HG02588 (cell line): Measurements from ENCODE around the gene CLHC1.
"Not testable (repeated sequence)": the region's sequence is repeated elsewhere in the genome, so short reads cannot be mapped to it uniquely, and the experiment has no call there.

Source experiments
- ATAC-seq: cut with Tn5 transposase; IDR thresholded peaks from one replicate; pipeline ENCODE4 v1.9.1; 2021; ENCODE audit warnings: mild to moderate bottlenecking, moderate library complexity; ENCODE audit not compliant: unreplicated experiment

The CLHC1 gene

DNA sequence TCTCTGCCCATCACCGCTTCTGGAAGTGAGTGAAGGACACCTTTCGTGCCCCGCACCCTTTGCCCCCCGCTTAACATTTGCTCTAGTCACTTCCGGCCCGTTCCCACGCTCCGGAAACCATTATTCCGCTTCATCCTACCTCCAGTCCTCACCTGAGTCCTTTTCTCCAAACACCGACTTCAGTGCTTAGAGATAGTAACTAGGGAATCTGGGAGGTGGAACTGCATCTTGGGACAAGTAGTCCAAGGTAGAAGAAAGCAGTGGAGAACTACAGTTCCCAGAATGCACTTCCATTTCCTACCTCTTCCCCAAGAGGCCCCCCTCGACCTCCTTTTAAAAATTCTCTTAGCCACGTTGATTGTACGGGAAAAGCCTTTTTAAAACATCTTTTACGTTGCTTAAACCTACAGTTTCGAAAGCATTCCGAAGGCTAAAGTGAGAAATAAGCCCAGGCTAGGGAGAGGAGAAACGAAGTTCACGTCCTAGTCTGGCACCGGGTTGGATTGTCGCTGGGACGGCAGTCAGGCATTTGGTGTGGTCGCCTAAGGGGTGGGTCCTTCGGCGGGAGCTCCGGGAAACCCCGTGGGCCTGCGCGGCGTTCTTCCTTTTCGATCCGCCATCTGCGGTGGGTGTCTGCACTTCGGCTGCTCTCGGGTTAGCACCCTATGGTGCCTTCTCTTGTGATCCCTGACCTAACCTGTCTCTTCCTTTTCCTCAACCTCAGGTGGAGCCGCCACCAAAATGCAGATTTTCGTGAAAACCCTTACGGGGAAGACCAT is at the start of gene CLHC1, which contains the start of gene RPS27A:
Gene CLHC1 (minus strand): TSS at position 210 of the 779 bp plus-strand sequence. CDS start 9,882 bp downstream, outside the sequence.
Gene RPS27A (plus strand): TSS at position 605 of the 779 bp plus-strand sequence. CDS start 137 bp downstream, at position 742.
- peak; percentile 91 for ATAC-seq

DNA sequence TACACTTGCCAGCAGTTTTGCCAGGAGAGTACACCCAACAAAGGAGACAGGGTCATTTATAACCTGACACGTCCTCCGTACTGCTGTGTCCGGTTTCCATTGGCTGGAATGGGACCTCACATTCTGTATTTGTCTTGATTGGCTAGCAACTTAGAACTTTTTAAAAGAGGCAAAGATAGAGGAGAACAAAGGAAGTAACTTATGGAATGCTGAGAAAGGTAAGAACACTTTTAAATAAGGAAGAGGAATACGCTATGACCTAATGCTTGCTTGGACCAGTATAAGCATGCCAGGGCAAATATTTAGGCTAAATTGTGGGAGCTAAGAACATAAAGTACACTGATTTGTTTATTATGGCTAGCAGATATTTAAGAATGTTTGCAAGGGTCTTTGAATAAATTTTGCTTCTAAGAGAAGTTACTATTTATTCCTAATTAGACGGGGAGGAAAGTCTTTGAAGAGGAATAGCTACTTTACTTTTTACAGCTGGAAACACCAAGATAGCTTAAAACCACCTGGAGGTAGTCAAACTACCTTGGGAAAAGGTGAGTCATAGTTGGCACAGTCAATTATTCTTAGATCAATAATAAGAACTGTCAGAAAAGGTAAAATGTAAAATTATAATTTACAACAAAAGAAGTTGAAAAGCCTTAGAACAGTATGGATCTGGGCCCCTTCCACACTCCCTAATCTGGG is 48.9 kb upstream of the CLHC1 start:
- not testable (repeated sequence) for ATAC-seq

DNA sequence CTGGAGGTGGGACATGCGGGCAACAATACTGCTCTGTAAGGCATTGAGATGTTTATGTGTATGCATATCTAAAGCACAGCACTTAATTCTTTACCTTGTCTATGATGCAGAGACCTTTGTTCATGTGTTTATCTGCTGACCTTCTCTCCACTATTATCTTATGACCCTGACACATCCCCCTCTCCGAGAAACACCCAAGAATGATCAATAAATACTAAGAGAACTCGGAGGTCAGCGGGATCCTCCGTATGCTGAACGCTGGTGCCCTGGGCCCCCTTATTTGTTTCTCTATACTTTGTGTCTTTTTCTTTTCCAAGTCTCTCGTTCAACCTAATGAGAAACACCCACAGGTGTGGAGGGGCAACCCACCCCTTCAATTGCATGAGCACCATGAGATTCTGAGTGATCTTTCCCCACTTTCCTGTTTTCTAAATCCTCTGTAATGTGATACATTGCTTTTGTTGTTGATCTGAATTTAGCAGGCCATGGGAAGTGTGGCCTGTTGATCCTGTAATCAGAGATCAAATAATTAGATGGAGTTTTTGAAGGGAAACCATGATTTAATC is 47.8 kb upstream of the CLHC1 start:
- ATAC-seq = not testable (repeated sequence)

DNA sequence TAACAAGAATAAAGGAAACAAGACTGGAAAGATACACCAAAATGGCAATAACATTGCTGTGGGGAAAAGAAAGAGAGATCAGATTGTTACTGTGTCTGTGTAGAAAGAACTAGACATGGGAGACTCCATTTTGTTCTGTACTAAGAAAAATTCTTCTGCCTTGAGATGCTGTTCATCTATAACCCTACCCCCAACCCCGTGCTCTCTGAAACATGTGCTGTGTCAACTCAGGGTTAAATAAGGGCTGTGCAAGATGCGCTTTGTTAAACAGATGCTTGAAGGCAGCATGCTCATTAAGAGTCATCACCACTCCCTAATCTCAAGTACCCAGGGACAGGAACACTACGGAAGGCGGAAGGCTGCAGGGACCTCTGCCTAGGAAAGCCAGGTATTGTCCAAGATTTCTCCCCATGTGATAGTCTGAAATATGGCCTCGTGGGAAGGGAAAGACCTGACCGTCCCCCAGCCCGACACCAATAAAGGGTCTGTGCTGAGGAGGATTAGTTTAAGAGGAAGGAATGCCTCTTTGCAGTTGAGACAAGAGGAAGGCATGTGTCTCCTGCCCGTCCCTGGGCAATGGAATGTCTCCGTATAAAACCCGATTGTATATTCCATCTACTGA is 47.2 kb upstream of the CLHC1 start:
- ATAC-seq = not testable (repeated sequence)

DNA sequence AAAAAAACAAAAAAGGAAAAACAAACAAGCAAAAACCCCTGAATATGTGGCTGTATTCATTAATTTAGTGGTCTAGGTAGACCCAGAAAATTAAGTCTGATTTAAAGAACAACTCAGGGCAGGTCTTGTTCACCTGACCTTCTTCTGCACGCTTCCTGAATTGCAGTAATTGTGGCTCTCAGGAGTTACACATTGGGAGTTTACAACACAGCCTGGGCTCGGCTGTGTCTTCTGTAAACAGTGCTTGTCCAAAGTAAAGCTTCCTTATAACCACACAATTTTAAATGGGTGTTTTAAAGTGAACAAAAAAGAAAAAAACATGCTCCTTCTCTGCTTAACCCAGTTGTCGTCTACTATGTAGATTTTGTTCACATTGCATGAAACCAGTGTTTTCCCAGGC is 45.2 kb upstream of the CLHC1 start:
- ATAC-seq = no peak

DNA sequence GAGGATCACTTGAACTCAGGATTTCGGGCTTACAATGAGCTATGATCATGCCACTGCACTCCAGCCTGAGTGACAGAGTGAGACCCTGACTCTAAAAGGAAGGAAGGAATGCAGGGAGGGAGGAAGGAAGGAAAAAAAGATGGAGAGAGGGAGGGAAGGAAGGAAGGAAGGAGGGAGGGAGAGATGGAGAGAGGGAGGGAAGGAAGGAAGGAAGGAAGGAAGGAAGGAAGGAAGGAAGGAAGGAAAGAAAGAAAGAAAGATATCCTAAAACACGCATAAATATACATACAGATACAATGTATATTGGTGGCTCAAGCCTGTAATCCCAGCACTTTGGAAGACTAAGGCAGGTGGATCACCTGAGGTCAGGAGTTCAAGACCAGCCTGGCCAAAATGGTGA is 42.3 kb upstream of the CLHC1 start:
- ATAC-seq = not testable (repeated sequence)

DNA sequence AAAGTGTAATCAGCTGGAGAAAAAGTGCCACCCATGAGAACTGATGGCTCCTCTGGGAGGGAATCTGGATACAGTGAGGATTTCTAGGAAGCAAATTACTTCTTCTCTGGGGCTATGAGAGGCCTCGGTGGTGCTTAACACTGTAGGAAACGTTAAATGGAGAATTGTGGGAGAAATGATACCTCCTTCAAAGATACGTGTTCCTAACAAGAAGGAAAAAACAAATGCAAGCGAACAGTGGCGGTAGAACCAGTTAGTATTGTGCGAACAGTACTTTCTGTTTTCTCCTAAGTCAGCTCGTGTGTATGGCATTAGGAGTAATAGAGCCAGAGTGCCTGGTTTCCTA is 37.5 kb upstream of the CLHC1 start:
- no peak for ATAC-seq

DNA sequence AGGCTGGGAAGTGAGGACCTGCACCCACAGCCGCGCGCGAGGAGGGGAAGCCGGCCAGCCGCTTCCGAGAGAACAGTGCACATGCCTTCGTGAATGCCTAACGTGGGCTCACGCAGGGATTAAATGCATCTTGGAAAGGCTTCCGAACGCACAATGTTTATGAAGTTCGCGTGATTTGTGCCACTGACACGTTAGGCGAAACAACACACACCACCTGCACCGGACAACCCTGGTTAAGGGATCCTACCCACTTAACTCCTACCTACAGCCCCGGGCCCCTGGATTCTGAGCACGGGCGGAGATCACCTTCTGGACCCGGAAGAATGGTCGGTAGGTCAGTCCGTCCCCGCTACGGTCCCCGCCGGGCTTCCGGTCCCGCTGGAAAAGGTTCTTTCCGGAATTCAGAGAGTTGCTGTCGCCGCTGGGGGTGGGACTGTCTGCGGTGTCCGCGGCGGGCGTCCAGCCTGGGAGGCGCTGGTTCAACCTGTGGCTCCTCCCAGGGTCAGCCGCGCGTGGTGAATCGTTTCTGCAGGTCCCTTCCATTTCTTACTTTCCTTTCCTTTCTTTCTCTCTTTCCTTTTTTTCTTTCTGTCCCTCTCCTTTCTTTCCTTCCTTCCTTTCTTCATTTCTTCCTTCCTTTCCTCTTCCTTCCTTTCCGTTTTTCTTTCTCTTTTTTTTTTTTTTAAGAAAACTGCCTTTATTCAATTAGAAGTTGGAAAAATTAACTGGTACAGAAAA is 37.0 kb upstream of the CLHC1 start, which contains the start of gene MTIF2:
Gene MTIF2 (minus strand): TSS at position 325 of the 738 bp plus-strand sequence. CDS start 5,373 bp downstream, outside the sequence.
- peak; percentile 97 for ATAC-seq

DNA sequence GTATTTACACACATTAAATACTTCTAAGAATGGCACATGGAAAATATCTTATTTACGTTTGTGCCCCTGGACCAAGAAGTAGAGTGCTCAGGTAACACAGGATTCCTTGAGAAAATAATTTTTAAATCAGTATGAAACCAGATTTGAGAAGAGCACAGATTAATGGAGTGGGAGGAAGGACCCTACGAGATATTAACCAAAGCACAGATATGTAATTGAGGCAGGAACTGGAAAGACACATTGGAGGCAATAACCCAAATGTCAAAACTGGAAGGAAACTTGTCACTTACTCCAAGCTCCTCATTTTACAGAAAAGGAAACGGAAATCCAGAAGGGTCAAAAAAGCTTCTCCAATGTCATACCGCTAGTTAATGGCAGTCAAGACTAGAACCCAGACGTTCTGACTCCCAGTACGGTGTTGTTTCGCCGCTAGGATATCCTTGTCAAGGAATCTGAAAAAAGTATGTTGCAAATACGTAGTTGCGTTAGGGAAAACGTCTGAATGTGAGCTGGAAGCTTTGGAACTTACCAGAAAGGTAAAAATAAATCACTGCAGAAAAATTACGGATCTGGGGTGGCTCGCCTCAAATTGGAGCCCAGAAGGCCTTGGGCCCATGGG is 36.3 kb upstream of the CLHC1 start:
- ATAC-seq = no peak

DNA sequence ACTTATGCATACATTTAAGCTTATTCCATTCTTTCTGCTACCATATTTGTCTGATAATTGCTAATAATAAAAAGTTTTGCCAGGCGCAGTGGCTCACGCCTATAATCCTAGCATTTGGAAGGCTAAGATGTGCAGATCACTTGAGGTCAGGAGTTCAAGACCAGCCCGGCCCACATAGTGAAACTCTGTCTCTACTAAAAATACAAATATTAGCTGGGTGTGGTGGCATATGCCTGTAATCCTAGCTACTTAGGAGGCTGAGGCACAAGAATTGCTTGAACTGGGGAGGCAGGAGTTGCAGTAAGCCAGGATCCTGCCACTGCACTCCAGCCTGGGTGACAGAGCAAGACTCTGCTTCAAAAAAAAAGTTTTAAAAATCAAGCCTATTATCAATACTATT is 27.5 kb upstream of the CLHC1 start:
- ATAC-seq = not testable (repeated sequence)

DNA sequence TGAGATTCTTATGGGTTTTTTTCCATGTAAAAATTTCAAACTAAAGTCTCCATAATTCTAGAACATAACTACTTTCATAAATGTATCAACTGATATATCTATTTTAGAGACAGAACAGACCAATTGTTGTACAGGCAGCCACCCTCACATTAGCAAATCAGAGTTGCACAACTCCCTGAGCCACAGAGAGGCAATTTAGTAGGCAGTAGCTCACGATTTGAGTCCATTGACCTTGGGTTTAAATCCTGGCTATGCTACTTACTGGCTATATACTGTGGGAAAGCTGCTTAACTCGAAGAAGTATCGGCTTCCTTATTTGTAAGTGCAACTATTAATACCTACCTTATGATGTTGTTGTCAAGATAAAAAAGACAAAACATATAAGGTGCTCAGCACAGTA is 20.7 kb upstream of the CLHC1 start:
- no peak for ATAC-seq

DNA sequence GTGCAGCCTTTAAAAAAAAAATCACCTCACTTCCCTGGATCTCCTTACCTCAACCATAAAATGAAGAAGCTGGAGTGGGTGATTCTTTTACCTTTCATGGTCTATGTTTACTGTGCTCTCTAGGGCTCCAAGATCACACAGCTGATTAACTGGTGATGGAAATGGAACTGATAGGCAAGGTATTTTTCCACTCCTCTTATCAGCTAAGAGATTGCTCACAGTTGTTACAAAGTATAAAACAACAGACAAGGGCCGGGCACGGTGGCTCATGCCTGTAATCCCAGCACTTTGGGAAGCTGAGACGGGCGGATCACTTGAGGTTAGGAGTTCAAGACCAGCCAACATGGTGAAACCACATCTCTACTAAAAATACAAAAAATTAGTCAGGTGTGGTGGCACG is 14.9 kb upstream of the CLHC1 start:
- no peak for ATAC-seq

DNA sequence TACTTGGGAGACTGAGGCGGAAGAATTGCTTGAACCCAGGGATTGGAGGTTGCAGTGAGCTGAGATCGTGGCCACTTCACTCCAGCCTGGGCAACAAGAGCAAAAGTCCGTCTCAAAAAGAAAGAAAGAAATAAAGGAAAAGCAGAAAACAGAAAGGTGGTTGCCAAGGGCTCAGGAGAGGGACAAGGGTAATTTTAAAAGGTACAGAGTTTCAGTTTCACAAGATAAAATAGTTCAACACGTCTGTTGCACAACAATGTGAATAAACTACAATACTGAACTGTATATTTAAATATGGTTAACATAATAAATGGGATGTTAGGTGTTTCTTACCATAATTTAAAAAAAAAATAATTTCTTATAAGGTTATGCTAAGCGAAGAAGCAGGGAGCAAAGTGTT is 13.3 kb upstream of the CLHC1 start:
- ATAC-seq = no peak

DNA sequence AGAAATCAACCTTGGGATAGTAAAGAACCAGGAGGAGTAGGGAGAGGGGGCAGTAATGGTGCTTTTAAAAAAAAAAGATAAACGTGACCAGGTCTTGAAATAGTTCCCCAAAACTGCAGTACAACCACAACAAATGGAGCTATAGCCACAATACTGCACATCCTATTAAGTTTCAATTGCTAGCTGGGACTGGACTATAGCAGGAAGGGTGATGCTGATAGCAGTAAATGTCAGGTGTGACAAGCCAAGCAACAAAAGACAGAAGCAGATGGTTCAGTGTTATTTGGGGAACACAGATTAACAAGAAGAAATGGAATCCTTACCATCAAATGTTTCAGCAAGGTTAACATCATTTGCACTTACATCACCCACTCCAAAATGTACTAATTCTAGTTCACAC is 10.5 kb upstream of the CLHC1 start:
- no peak for ATAC-seq

DNA sequence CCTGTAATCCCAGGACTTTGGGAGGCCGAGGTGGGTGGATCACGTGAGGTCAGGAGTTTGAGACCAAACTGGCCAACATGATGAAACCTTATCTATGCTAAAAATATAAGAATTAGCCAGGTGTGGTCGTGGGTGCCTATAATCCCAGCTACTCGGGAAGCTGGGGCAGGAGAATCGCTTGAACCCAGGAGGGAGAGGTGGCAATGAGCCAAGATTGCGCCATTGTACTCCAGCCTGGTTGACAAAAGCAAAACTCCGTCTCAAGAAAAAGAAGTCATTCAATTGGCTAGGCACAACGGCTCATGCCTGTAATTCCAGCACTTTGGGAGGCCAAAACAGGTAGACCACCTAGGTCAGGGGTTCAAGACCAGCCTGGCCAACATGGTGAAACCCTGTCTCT is 9.5 kb upstream of the CLHC1 start:
- ATAC-seq = not testable (repeated sequence)

DNA sequence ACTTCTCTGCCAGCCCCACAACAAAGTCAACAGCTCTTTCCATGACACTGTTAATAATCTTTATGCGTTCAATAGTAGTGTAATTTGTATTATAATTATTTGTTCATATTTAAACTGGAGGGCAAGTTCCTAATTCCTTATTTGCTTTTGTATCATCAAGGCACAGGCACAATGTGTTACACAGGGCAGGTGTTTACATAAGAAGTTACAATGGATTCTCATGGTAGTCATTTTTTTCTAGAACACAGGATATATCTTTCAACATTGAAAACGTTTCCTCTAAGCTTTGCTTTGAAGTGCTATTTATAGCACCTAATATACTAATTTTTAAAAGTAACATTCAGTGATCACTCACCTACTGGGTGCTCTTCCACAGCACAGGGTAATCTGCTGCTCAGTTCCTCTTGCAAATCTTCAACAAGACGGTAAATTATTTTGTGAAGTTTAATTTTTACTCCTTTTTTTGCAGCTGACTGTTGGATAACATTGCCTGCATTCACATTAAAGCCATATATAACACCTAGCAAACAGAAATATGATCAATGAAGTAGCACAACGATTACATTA is 7.6 kb upstream of the CLHC1 start:
- no peak for ATAC-seq

DNA sequence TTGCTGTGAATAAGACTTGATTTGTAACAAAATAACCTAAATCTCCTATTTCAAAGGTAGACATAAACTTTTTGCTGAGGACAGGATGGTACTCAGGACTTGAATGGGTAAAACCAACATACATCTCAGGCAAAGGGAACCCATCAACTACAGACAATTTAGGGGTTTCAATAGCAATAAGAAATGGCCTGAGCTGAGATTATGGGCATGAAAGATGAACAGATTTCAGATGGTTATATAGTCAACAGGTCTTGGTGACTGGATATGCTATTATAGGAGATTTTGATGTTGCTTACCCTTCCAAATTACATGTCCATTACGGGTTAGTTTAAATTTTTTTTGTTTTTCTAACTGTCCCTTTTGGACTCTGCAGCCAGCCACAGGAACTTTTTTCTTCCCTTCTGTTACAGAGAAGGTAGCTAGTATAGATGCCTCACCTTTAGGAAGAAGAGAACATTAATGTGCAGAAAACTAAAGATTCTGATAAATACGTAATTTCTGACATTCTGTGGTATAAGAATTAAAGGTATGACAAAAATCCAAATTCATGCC is 5.0 kb upstream of the CLHC1 start:
- no peak for ATAC-seq

DNA sequence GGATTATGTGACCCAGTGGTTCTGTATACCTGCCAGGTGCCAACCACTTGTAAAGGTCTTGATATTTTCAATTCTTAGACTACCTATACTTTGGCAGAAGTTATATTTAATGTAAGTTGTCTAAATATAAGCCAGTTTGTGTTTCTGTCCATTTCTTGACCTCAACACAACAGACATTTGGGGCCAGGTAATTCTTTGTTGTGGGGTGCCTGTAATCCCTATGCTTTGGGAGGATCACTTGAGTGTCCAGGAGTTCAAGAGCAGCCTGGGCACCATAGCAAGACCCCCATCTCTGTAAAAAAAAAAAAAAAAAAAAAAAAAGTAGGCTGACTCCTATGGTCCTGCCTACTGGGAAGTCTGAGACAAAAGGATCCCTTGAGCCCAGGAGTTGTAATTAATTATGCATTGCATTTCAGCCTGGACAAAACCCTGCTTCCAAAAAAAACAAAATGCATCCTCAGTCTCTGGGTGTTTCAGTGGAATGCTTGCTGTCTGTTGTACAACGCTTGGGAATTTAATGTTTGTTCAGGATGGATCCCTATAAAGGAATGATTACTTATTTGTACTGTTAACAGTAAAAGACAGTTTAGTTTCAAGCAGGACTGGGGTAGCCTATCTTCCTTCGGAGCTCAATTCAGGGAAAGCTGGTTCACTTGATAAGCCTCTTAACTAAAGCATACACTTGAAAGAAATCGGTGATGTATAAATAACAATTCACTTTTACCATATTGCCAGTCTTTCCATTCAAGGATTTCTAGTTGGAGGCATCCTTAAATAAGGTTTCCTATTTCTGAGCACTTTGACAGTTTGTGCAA is 3.8 kb upstream of the CLHC1 start:
- ATAC-seq = no peak

DNA sequence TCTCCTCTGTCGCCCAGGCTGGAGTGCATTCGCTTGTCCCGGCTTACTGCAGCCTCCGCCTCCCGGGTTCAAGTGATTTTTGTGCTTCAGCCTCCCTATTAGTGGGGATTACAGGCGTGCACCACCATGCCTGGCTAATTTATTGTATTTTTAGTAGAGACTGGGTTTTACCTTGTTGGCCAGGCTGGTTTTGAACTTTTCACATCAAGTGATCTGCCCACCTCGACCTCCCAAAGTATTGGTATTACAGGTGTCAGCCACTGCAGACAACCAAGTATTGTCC is 1.5 kb upstream of the CLHC1 start:
- ATAC-seq = no peak
